HEK293 (cell line): Measurements from ENCODE around the gene MPHOSPH10.
A peak's percentile ranks its signal among the peaks of the same experiment; 100 is the strongest.

ENCODE experiments used
- BCL11A ChIP-seq: fragments of 450-650 bp; formaldehyde crosslinking; IDR thresholded peaks from 2 replicates; pipeline ENCODE4 v1.5.1; 2016; ENCODE audit warnings: low read depth, missing biosample characterization, missing genetic modification characterization
- GLI2 ChIP-seq: fragments of 450-650 bp; formaldehyde crosslinking; IDR thresholded peaks from 2 replicates; pipeline ENCODE4; 2017; ENCODE audit warnings: missing biosample characterization, missing genetic modification characterization, low read depth, borderline replicate concordance
- HOXC10 ChIP-seq: sonication (generic); formaldehyde crosslinking; IDR thresholded peaks from 2 replicates; pipeline ENCODE4 v1.8.1; 2023; ENCODE audit warnings: mild to moderate bottlenecking, missing genetic modification reagents
- OVOL3 ChIP-seq: fragments of 450-650 bp; formaldehyde crosslinking; IDR thresholded peaks from 2 replicates; pipeline ENCODE4 v1.5.1; 2016; ENCODE audit warnings: missing biosample characterization, missing genetic modification characterization
- TRIM28 ChIP-seq: IDR thresholded peaks from 2 replicates; pipeline ENCODE4 v1.6.1; 2011; ENCODE audit warnings: low read length, control low read depth, borderline replicate concordance
- ZBTB21 ChIP-seq: fragments of 450-650 bp; formaldehyde crosslinking; IDR thresholded peaks from 2 replicates; pipeline ENCODE4 v1.5.1; 2017; ENCODE audit warnings: missing biosample characterization, missing genetic modification characterization
- ZBTB7A ChIP-seq: fragments of 450-650 bp; formaldehyde crosslinking; IDR thresholded peaks from 2 replicates; pipeline ENCODE4 v1.5.1; 2016; ENCODE audit warnings: low read depth, missing biosample characterization, missing genetic modification characterization
- ZFP37 ChIP-seq: fragments of 450-650 bp; formaldehyde crosslinking; IDR thresholded peaks from 2 replicates; pipeline ENCODE4 v1.5.1; 2016; ENCODE audit warnings: missing biosample characterization, missing genetic modification characterization
- ZFP69B ChIP-seq: fragments of 450-650 bp; formaldehyde crosslinking; IDR thresholded peaks from 2 replicates; pipeline ENCODE4 v1.5.1; 2016; ENCODE audit warnings: missing biosample characterization, missing genetic modification characterization
- ZNF202 ChIP-seq: fragments of 450-650 bp; formaldehyde crosslinking; IDR thresholded peaks from 2 replicates; pipeline ENCODE4 v1.5.1; 2016; ENCODE audit warnings: missing biosample characterization, missing genetic modification characterization, borderline replicate concordance
- ZNF366 ChIP-seq: fragments of 450-650 bp; formaldehyde crosslinking; conservative IDR thresholded peaks from 2 replicates; pipeline ENCODE4 v1.5.1; 2016; ENCODE audit warnings: missing biosample characterization, missing genetic modification characterization
- ZNF404 ChIP-seq: fragments of 450-650 bp; formaldehyde crosslinking; IDR thresholded peaks from 2 replicates; pipeline ENCODE4 v1.5.1; 2017; ENCODE audit warnings: missing biosample characterization, missing genetic modification characterization
- ZNF529 ChIP-seq: fragments of 450-650 bp; formaldehyde crosslinking; IDR thresholded peaks from 2 replicates; pipeline ENCODE4 v1.5.1; 2017; ENCODE audit warnings: missing genetic modification characterization, missing biosample characterization; ENCODE audit not compliant: insufficient replicate concordance
- ZNF530 ChIP-seq: fragments of 450-650 bp; formaldehyde crosslinking; IDR thresholded peaks from 2 replicates; pipeline ENCODE4 v1.5.1; 2016; ENCODE audit warnings: low read depth, missing biosample characterization, missing genetic modification characterization
- ZNF544 ChIP-seq: fragments of 450-650 bp; formaldehyde crosslinking; IDR thresholded peaks from 2 replicates; pipeline ENCODE4 v1.5.0; 2017; ENCODE audit warnings: missing biosample characterization, missing genetic modification characterization
- ZNF555 ChIP-seq: fragments of 450-650 bp; formaldehyde crosslinking; conservative IDR thresholded peaks from 2 replicates; pipeline ENCODE4 v1.5.1; 2017; ENCODE audit warnings: missing biosample characterization, mild to moderate bottlenecking, missing genetic modification characterization, inconsistent platforms
- ZNF558 ChIP-seq: fragments of 450-650 bp; formaldehyde crosslinking; IDR thresholded peaks from 2 replicates; pipeline ENCODE4 v1.5.1; 2016; ENCODE audit warnings: missing biosample characterization, missing genetic modification characterization
- ZNF623 ChIP-seq: fragments of 450-650 bp; formaldehyde crosslinking; IDR thresholded peaks from 2 replicates; pipeline ENCODE4 v1.5.1; 2016; ENCODE audit warnings: missing biosample characterization, missing genetic modification characterization
- ZNF658 ChIP-seq: fragments of 450-650 bp; formaldehyde crosslinking; IDR thresholded peaks from 2 replicates; pipeline ENCODE4; 2016; ENCODE audit warnings: missing biosample characterization, missing genetic modification characterization
- ZNF670 ChIP-seq: fragments of 450-650 bp; formaldehyde crosslinking; IDR thresholded peaks from 2 replicates; pipeline ENCODE4 v1.5.1; 2016; ENCODE audit warnings: missing biosample characterization, missing genetic modification characterization, low read depth
- ZNF701 ChIP-seq: fragments of 450-650 bp; formaldehyde crosslinking; IDR thresholded peaks from 2 replicates; pipeline ENCODE4 v1.5.1; 2016; ENCODE audit warnings: missing biosample characterization, missing genetic modification characterization
- ZNF747 ChIP-seq: fragments of 450-650 bp; formaldehyde crosslinking; IDR thresholded peaks from 2 replicates; pipeline ENCODE4 v1.5.1; 2016; ENCODE audit warnings: missing biosample characterization, missing genetic modification characterization
- ZNF785 ChIP-seq: fragments of 450-650 bp; formaldehyde crosslinking; IDR thresholded peaks from 2 replicates; pipeline ENCODE4 v1.5.1; 2016; ENCODE audit warnings: missing biosample characterization, missing genetic modification characterization
- ZNF830 ChIP-seq: fragments of 450-650 bp; IDR thresholded peaks from 2 replicates; pipeline ENCODE4 v1.5.0; 2018; ENCODE audit warnings: missing biosample characterization, missing genetic modification characterization, low read depth, mild to moderate bottlenecking, moderate library complexity
- ZSCAN23 ChIP-seq: fragments of 450-650 bp; formaldehyde crosslinking; IDR thresholded peaks from 2 replicates; pipeline ENCODE4 v1.5.1; 2016; ENCODE audit warnings: missing biosample characterization, missing genetic modification characterization
- TF ChIP-seq, protein P1 (sequence below): IDR thresholded peaks from 2 replicates; pipeline ENCODE4 v1.6.1; 2011; ENCODE audit warnings: mild to moderate bottlenecking, low read depth, low read length, borderline replicate concordance
- TF ChIP-seq, protein P2 (sequence below): fragments of 450-650 bp; formaldehyde crosslinking; IDR thresholded peaks from 2 replicates; pipeline ENCODE4 v1.5.1; 2017; ENCODE audit warnings: missing biosample characterization, missing genetic modification characterization
- TF ChIP-seq, protein P3 (sequence below): fragments of 450-650 bp; IDR thresholded peaks from 2 replicates; pipeline ENCODE4 v1.5.1; 2018; ENCODE audit warnings: missing biosample characterization, missing genetic modification characterization
- TF ChIP-seq, protein P4 (sequence below): fragments of 450-650 bp; formaldehyde crosslinking; IDR thresholded peaks from 2 replicates; pipeline ENCODE4 v1.5.1; 2016; ENCODE audit warnings: missing biosample characterization, missing genetic modification characterization
- TF ChIP-seq, protein P5 (sequence below): fragments of 450-650 bp; formaldehyde crosslinking; IDR thresholded peaks from 2 replicates; pipeline ENCODE4 v1.5.1; 2016; ENCODE audit warnings: missing biosample characterization, missing genetic modification characterization, borderline replicate concordance

Gene MPHOSPH10

DNA sequence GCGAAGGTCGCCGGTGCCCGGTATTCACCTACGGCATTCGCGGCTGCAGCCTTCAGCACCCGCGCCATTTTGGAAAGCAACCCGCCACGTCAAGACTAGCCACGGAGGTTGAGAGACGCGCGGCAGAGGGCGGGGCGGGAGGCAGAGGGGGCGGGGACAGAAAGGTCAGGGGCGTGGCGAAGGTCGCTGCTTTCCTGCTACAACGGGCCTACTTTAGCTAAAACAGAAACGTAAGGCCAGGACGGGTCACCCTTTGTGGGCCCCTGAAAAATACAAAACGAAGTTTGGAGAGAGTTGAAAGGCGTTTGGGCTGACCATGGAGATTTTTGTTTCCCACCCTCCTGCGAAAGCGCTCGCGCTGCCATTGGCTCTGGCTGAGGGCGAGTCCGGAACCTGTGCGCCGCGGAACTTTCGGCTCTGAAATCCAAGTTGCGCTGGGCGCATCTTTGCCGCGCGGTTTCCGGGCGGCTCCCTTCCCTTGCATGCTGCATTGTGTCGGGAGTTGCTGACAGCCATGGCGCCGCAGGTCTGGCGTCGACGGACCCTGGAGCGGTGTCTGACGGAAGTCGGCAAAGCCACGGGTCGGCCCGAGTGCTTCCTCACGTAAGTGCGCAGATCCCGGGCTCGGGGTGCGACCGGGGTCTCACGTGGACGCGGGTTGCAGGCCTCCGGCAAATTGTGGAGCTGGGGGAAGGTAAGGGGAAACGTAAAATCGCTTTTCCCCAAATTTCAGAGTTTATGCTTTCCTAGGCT is at the start of gene MPHOSPH10, which contains the start of gene MCEE (continued):
- TF ChIP-seq ZNF670 (tag by site-specific recombination) = no peak
- TF ChIP-seq GLI2 (tag by site-specific recombination) = no peak
- no peak for TF ChIP-seq ZNF830
- TF ChIP-seq HOXC10 = no peak; the same call in 1 of the 2 replicates
- TF ChIP-seq ZNF701 (tag by site-specific recombination) = no peak
- TF ChIP-seq ZNF555 (tag by site-specific recombination) = no peak
- TF ChIP-seq, protein P1, sequence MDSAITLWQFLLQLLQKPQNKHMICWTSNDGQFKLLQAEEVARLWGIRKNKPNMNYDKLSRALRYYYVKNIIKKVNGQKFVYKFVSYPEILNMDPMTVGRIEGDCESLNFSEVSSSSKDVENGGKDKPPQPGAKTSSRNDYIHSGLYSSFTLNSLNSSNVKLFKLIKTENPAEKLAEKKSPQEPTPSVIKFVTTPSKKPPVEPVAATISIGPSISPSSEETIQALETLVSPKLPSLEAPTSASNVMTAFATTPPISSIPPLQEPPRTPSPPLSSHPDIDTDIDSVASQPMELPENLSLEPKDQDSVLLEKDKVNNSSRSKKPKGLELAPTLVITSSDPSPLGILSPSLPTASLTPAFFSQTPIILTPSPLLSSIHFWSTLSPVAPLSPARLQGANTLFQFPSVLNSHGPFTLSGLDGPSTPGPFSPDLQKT = no peak
- TF ChIP-seq ZNF544 (tag by site-specific recombination) = no peak
- TF ChIP-seq BCL11A (tag by site-specific recombination) = no peak
- TF ChIP-seq ZNF747 (tag by site-specific recombination) = no peak
- TF ChIP-seq, protein P2, sequence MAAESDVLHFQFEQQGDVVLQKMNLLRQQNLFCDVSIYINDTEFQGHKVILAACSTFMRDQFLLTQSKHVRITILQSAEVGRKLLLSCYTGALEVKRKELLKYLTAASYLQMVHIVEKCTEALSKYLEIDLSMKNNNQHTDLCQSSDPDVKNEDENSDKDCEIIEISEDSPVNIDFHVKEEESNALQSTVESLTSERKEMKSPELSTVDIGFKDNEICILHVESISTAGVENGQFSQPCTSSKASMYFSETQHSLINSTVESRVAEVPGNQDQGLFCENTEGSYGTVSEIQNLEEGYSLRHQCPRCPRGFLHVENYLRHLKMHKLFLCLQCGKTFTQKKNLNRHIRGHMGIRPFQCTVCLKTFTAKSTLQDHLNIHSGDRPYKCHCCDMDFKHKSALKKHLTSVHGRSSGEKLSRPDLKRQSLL (tag by site-specific recombination) = peak; percentile 26; the same call in 1 of the 2 replicates
- TF ChIP-seq TRIM28 = no peak; the same call in 1 of the 2 replicates
- TF ChIP-seq, protein P3, sequence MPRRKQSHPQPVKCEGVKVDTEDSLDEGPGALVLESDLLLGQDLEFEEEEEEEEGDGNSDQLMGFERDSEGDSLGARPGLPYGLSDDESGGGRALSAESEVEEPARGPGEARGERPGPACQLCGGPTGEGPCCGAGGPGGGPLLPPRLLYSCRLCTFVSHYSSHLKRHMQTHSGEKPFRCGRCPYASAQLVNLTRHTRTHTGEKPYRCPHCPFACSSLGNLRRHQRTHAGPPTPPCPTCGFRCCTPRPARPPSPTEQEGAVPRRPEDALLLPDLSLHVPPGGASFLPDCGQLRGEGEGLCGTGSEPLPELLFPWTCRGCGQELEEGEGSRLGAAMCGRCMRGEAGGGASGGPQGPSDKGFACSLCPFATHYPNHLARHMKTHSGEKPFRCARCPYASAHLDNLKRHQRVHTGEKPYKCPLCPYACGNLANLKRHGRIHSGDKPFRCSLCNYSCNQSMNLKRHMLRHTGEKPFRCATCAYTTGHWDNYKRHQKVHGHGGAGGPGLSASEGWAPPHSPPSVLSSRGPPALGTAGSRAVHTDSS = no peak
- no peak for TF ChIP-seq ZNF366 (tag by site-specific recombination)
- TF ChIP-seq ZNF530 (tag by site-specific recombination) = no peak
- TF ChIP-seq ZFP37 (tag by site-specific recombination) = peak; percentile 71
- TF ChIP-seq ZBTB21 (tag by site-specific recombination) = peak; percentile 62
- TF ChIP-seq, protein P4, sequence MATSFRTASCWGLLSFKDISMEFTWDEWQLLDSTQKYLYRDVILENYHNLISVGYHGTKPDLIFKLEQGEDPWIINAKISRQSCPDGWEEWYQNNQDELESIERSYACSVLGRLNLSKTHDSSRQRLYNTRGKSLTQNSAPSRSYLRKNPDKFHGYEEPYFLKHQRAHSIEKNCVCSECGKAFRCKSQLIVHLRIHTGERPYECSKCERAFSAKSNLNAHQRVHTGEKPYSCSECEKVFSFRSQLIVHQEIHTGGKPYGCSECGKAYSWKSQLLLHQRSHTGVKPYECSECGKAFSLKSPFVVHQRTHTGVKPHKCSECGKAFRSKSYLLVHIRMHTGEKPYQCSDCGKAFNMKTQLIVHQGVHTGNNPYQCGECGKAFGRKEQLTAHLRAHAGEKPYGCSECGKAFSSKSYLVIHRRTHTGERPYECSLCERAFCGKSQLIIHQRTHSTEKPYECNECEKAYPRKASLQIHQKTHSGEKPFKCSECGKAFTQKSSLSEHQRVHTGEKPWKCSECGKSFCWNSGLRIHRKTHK (tag by site-specific recombination) = no peak
- TF ChIP-seq ZNF785 = no peak
- no peak for TF ChIP-seq ZSCAN23 (tag by site-specific recombination)
- no peak for TF ChIP-seq ZNF202
- 0 out of 2 replicates have a peak, but pooled peaks have one; percentile 11 for TF ChIP-seq OVOL3 (tag by site-specific recombination)
- TF ChIP-seq ZNF529 (tag by site-specific recombination) = no peak
- TF ChIP-seq ZFP69B (tag by site-specific recombination) = peak; percentile 90
- TF ChIP-seq ZNF558 = peak; percentile 55; the same call in 1 of the 2 replicates
- TF ChIP-seq, protein P5, sequence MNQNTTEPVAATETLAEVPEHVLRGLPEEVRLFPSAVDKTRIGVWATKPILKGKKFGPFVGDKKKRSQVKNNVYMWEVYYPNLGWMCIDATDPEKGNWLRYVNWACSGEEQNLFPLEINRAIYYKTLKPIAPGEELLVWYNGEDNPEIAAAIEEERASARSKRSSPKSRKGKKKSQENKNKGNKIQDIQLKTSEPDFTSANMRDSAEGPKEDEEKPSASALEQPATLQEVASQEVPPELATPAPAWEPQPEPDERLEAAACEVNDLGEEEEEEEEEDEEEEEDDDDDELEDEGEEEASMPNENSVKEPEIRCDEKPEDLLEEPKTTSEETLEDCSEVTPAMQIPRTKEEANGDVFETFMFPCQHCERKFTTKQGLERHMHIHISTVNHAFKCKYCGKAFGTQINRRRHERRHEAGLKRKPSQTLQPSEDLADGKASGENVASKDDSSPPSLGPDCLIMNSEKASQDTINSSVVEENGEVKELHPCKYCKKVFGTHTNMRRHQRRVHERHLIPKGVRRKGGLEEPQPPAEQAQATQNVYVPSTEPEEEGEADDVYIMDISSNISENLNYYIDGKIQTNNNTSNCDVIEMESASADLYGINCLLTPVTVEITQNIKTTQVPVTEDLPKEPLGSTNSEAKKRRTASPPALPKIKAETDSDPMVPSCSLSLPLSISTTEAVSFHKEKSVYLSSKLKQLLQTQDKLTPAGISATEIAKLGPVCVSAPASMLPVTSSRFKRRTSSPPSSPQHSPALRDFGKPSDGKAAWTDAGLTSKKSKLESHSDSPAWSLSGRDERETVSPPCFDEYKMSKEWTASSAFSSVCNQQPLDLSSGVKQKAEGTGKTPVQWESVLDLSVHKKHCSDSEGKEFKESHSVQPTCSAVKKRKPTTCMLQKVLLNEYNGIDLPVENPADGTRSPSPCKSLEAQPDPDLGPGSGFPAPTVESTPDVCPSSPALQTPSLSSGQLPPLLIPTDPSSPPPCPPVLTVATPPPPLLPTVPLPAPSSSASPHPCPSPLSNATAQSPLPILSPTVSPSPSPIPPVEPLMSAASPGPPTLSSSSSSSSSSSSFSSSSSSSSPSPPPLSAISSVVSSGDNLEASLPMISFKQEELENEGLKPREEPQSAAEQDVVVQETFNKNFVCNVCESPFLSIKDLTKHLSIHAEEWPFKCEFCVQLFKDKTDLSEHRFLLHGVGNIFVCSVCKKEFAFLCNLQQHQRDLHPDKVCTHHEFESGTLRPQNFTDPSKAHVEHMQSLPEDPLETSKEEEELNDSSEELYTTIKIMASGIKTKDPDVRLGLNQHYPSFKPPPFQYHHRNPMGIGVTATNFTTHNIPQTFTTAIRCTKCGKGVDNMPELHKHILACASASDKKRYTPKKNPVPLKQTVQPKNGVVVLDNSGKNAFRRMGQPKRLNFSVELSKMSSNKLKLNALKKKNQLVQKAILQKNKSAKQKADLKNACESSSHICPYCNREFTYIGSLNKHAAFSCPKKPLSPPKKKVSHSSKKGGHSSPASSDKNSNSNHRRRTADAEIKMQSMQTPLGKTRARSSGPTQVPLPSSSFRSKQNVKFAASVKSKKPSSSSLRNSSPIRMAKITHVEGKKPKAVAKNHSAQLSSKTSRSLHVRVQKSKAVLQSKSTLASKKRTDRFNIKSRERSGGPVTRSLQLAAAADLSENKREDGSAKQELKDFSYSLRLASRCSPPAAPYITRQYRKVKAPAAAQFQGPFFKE (tag by site-specific recombination) = no peak
- TF ChIP-seq ZNF623 (tag by site-specific recombination) = no peak
- no peak for TF ChIP-seq ZNF658 (tag by site-specific recombination)
- TF ChIP-seq ZNF404 (tag by site-specific recombination) = no peak
- 0 out of 2 replicates have a peak, but pooled peaks have one; percentile 50 for TF ChIP-seq ZBTB7A (tag by site-specific recombination)
